HG03066 (cell line): ENCODE results near the gene LRTM2.

Source experiments
- ATAC-seq: cut with Tn5 transposase; IDR thresholded peaks from one replicate; pipeline ENCODE4 v1.9.1; 2021; ENCODE audit warnings: low read depth; ENCODE audit not compliant: unreplicated experiment

LRTM2 gene

GRCh38 chr12:1839956-1840951, 19.9 kb downstream of the LRTM2 start:
- no peak for ATAC-seq

- ATAC-seq, result no peak
Observed at GRCh38 chr12:1840981-1841425, 20.6 kb downstream of the LRTM2 start.

DNA sequence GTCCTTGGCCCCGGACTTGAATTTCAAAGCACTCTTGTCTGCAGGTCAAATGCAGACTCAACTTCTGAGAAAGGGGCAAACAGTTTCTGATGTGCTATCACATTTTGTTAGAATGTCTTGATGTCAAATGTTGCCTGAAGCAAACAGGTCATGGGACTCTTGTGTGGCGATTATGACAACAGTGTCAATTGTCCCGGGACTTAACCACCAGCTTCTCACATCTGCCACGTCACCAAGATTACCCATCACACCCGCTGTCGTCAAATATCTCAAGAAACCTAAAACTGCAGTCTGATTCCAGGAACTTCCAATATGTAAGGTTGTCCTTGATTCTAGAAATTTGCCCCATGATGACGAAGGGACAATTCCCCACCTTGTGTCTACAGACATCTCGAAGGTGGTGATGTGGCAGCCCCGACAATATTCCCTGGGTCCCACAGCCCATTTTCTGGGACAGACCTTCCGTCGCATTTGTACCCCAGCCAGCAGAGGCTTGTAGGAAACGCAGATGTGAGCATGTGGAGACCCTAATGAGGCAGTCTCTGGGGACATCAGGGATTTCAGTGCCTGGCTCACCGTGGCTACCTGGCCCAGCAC, 21.3 kb downstream of the LRTM2 start:
- no peak for ATAC-seq

GRCh38 chr12:1842183-1842904, 22.0 kb downstream of the LRTM2 start:
- ATAC-seq, result no peak

GRCh38 chr12:1842905-1843640, 22.7 kb downstream of the LRTM2 start:
- ATAC-seq, result no peak

- ATAC-seq, result no peak
Observed at GRCh38 chr12:1843641-1844005, 23.3 kb downstream of the LRTM2 start.

DNA sequence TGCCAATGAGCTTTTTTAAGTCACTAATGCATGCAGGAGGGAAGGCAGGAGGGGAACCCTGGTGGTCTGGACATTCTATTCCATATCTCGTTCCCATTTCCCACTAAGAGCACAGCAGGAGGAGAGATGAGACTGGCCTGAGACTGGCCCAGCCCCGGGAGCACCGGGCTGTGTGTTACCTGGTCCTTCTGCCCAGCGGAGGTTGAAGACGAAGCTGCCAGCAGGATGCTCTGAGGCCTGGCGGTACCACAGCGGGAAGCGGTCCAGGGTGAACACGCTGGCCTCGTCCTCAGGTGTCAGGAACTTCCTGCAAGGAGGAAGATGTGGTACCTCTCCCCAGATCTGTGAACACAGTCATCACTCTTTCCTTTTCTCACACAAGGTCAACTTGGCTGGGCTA, 23.9 kb downstream of the LRTM2 start:
- ATAC-seq, result no peak

DNA sequence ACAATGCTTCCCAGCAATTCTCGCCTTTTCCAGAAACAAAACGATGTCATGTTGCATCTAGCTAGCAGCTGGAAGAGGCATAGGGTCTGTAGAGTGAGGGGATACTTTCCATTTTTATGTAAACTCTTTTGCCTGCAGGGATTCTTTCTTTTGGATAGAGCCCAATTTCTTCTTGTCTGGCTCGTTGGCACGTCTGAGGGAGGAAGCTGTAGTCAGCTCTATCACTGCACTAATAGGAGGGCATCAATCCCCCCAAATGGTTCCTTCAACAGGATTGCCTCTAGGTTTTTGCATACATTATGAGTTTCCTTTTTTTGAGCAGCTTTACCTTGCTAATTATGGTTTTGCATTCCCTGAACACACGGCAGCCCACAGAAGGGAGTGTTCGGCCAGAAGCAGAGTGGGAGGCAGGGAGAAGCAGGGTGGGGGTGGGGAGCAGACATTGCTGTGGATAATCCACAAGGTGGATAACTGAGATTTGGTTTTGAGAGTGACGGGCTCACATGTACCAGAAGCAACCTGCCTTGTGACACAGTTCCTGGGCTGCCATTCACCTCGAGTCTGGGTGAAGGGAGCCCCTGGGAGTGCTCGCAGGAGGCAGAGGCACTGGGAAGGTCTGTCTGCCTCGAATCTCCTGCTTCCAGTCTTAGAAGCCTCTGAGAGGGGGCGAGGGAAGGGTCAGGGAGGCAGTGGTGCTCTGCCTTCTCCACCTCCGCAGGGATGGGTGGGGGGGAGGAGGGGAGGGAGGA, 24.5 kb downstream of the LRTM2 start:
- no peak for ATAC-seq

- no peak for ATAC-seq
Observed at GRCh38 chr12:1845427-1845826, 25.1 kb downstream of the LRTM2 start.

DNA sequence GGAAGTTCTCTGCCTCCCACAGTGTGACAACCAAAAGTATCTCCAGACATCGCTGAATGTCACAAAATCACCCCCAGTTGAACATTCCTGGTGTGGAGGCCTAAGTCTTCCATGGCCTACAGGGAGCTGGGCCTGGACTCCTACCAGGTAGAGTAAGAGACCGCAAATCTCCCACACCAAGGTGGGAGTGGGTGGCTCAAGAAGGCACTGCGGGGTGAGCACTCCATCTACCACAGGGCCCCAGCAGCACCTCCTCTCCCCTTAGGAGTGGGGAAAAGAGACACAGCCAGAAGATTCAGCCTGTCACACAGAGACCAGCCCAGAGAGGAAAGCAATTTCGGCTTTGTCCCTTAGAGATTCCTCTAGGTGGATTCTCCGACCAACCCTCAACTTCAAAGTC, 25.5 kb downstream of the LRTM2 start:
- no peak for ATAC-seq

DNA sequence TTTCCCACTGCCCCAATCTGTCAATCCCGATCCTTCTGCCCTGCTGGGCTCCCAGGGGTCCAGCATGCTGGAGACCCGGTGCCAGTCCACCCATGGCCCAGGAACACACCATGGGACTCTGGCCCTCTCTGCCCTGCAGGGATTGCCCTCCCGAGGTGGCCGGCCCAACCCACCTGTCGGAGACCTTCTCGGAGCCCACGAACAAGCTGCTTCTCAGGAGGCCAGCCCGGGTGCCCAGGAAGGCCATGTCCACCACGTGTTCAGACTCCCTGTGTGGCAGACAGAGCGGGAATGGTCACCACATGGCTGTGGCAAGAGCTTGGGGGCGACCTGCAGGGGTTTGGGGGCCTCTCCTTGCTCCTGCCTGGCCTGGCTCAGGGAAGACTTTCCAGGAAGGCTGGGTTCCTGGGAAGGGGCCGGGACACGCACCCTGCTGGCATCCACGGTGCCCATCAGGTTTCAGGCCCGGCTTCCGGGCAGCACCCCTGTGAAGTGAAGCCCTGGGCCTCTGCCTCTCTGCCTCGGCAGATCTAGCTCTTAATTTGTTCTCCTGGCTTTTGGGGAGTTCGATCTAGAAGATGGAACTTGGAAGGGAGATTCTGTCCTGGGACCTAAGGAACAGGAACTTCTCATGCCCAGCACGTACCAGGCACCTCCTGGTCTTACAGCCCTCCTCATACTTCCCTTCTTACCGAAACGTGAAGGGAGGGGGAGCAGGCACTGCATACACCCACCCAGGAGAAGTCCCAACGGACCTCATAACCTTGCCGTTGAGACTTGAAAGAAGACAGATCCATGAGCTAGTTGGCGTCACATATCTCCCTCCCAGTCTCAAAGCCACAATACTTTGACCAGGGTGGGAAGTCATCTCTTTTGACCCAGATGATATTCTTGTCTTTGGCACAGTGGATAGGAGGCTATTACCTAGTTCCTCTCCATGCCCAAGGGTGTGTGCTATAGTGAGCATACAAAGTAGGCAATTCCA, 26.3 kb downstream of the LRTM2 start:
- no peak for ATAC-seq

DNA sequence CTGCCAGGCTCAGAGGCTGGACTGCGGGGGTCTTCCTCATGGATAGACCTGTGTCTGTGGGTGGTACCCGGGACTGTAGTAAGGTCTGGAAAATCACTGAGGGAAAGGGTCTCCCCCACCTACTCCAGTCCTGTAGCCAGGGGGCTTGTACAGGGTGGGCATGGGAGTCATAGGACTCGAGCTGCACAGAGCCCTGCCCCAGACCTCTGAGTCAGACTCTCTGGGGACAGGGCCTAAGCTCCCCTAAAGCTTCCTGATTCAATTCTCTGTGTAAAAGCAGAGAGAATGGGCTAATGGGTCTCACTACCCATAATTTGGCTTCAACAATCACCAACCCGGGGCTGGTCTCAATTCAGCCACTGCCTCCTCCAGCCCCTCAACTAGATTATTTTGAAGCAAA, 27.0 kb downstream of the LRTM2 start:
- ATAC-seq, result no peak

DNA sequence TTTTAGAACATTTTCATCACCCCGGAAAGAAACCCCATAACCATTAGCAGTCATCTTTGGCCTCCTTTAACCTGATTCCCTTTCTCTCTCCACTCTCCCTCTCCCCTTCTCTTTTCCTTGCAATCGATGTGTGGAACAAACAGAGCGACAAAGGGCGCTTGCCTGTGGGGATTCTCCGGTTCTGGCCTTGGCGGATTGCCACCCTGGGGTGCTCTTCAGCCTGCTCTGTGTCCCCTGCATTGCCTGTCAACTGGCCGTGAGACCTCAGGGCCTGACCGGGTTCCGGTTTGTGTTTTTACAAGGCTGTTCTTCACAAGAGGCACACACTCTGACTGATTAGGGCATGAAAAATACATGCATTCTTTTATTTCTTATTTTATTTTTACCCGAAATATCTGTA, 27.8 kb downstream of the LRTM2 start:
- no peak for ATAC-seq

GRCh38 chr12:1848745-1849144, 28.4 kb downstream of the LRTM2 start:
- ATAC-seq, result no peak

- no peak for ATAC-seq
Observed at GRCh38 chr12:1851151-1851701, 30.9 kb downstream of the LRTM2 start.

DNA sequence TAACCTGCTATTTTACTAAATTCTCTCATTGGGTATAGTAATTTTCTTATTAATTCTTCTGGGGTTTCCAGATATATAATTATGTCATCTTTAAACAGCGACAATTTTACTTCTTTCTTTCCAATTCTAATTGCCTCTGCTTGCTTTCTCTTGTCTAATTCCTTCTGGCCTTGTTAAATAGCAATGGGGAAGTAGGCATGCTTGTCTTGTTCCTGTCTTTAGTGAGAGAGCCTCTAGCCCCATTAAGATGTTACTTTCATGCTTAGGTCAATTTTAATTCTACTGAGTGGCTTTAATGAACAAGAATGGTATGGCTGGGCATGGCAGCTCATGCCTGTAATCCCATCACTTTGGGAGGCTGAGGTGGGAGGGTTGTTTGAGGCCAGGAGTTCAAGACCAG, 31.7 kb downstream of the LRTM2 start:
- no peak for ATAC-seq

DNA sequence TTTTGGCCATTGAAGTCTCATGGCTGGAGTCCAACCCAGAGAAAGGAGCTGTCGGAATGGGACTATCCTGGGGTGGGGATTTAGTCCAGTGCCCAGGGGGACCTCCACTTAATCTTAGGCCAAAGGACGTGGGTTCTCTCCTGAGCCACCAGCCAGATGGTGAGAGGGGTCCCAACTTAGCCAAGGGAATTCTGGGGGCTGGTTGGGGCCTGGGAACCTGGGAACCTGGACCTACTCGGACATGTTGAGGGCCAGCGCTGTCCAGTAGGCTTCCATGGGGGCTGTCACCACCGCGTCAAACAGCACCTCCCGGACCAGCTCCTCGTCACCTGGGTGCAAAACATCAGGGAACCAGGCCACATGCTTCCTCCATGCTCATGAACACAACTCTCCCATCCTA, 33.4 kb downstream of the LRTM2 start:
- ATAC-seq, result no peak

DNA sequence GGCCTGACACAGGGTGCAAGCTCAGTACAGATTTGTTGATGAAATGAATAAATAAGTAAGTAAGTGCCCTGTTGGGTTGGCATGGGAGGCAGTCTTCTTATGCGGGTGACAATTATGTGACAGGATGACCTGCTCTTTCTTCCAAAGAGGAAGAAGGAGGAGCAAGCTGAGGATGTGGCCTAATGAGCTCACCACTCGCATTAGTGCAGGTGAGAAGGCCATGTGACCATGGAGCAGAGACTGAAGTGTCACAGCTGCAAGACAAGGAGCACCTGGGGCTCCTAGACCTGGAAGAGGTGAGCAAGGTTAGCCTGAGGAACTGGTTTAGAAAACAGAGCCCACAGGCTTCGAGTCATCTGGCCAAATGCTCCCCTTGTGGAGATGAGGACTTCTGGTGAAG, 34.9 kb downstream of the LRTM2 start:
- ATAC-seq, result no peak

DNA sequence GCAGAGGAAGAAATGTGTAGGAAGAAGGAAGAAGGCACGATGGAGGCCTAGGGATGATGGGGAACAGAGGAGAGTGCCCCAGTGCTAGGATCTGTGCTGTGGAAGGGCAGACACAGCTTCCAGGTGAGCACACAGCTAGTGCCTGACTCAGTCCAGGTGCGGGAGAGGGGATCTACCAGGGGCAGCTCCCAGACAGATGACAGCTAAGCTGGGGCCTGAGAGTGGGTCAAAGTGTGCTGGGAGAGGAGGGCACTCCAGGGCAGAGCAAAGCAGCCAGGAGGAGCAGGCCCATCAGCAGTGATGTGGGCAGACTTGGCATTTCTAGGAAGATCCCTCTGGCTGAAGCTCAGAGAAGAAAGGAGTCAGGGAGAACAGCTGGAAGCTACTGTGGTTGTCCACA, 36.7 kb downstream of the LRTM2 start:
- no peak for ATAC-seq
